GM19438 (cell line): ENCODE data around the gene POGLUT3.

Experiments
- ATAC-seq: cut with Tn5 transposase; IDR thresholded peaks from one replicate; pipeline ENCODE4 v1.9.1; 2021; ENCODE audit warnings: low read depth; ENCODE audit not compliant: unreplicated experiment

Gene POGLUT3

DNA sequence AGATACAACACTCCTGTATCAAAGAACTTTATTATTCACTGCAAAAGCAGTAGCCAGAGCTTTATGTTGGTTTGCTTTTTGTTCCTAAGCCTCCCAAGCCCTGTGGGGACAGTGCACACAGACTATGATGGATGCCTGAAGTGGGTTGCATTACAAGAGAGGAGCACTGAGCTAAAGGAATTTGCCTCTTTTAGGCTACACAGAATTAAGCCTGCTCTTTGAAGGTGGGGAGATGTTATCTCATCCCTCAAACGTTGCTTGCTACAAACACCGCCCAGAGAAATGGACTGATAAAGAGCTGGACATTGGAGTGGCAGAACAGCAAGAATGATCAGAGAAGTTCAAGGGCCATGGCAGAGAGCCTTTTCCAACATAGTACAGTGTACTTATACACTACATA lies 2.5 kb upstream of the POGLUT3 start:
- ATAC-seq: no peak

DNA sequence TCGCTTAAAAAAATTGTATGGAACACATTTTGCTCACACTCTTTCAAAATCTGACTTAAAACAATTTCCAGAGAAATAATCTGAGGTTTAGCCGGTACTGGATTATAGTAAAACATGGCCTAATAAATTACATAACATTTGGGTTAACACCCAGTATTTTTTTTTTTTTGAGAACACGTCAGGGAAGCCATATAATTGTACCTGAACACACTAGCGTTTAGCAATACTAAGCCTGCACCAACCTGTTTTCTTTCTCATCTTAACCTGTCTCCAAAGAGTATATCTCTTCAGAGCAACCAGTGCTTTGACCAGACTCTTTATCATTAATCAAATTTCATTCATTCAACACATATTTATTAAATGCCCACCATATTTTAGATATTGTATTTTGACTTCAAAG lies 2.0 kb upstream of the POGLUT3 start:
- no peak for ATAC-seq

DNA sequence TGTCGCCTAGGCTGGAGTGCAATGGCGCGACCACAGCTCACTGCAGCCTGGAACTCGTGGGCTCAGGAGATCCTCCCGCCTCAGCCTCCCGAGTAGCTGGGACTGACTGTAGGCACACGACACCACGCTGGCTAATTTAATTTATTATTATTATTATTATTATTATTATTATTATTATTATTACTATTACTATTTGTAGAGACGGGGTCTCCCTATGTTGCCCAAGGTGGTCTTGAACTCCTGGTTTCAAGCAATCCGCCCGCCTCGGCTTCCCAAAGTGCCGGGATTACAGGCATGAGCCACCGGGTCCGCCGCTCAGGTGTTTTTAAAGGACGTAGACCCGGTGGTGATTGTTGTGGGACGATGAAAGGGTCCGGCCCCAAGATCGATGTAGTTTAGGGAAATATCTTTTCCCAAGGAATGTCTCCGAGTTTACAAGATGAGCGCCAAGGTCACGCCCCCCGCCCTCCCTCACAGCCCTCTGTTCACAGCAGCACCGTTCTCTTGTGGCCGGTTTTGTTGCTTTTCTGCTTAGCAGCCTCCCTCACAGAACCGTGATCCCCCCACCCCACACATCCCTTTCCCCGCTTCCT lies 728 bp upstream of the POGLUT3 start:
- ATAC-seq: no peak

DNA sequence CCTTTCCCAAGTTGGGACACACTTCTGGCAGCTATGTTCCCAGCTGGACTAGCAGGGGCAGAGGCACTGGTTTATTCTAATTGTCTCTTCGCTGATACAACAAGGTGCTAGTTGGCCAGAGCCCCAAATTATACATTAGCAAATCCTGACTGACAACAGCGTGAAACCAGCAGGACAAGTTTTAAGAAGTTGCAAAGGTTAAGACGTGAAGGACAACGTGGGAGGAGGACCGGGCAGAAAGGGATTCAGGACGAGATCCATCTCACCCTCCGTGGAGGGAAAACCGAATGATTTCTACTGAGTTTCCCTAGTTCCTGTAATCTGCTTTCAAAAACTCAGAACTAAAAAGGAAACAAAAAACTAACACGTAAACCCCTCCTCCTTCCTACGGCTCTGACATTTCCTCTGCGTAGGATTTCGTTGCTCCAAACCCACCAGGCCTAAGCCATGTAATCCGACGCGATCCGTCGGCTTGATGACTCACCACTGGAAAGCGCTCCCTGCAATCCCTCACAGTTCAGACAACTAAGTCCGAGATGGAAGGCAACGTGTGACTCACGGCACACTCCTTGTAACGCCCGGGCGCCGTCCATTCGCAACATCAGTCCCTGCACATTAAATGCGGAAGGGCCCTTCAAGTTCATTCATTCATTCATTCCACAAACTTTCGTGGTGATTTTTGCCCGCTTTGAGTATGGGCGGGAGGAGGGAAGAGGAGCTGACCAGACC lies 703 bp downstream of the POGLUT3 start:
- peak; percentile 61 for ATAC-seq

DNA sequence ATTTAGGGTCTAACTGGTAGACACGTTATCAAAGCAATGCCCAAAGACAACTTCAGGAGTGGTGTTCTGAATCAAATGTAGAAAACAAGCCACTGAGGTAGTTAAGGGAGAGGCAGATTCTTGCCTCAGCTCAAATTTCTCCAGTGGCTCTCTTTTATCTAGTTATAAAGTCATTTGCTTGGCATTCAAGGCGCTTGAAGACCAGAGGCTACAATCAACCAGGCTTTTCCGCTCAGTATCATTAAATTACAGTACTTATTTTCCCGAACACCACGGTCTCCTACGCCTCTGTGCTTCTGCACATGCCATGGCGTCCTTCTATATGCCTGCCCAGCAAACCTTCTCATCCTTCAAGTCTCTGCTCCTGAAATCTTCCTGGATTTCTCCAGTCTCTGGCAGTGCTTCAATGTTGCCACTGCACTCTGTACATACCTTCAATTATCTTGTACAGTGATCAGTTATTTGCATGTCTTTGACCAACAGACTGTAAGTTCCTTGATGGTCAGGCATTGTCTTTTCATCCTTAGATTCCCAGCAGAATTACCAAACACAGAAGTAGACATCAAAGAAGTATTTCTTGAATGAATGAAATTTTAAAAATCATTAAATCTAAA lies 1.4 kb downstream of the POGLUT3 start:
- ATAC-seq: no peak

DNA sequence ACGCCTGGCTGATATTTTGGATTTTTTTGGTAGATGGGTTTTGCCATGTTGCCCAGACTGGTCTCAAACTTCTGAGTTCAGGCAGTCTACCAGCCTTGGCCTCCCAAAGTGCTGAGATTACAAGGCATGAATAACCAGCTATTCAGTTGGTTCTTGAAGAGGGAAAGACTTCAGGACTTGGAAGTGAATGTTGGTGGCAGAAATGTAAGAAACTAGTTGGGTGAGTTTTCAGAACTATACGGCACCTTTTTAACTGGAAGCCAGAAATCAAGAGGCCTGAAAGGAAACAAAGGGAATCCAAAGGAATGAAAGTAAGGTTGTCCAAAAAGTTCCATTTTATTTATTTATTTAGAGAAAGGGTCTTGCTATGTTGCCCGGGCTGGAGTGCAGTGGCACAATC lies 2.9 kb downstream of the POGLUT3 start:
- no peak for ATAC-seq

DNA sequence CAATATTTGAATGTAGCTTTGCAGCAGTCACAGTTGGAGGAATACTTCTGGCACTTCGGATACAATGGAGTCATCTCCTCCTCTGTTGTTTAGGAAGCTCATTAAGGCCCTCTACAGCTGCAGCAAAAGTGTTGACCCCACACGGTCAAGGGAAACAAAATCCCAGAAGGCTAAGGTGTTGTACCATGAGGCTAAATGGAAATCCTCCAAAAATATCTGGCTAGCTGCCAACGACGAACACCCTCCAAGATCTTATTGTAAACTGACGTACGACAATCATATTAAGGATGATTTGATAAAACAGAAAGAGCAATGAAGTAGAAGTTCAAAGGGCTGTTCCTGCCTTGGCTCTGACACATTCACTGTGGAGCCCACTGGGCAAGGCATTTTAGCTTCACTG lies 4.0 kb downstream of the POGLUT3 start:
- no peak for ATAC-seq

DNA sequence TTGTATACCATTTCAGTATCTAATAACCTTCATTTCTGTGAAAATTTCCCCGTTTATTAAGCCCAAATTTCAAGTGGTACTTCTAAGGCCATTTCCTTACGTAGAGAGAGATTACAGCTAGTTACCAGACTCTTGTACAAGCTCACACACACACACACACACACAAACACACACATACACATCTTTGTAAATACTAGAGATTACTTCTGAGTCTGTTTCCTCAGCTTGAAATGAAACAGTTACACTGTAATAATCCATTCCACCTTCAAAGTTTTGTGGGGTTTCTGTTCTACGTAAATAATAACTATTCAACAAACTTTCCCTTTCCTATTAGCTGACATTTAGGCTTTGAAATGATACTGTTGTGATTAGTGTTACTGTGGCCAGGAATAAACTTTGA lies 6.2 kb downstream of the POGLUT3 start:
- ATAC-seq: no peak

DNA sequence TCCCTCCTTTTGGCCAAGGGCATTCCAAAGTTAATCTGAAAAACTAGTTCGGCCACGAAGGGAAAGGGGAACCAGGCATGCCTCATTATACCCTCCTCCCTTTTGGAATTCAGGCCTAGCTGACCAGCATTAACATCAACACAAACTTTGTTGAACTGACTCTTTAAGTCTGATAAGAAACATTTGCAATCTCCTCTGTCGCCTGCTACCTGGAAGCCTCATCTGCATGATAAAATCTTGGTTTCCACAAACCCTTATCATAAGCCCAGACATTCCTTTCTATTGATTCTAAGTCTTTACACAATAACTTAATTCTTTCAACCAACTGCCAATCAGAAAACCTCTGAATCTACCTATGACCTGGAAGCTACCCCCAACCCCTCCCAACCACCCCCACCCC lies 11.4 kb downstream of the POGLUT3 start:
- no peak for ATAC-seq

DNA sequence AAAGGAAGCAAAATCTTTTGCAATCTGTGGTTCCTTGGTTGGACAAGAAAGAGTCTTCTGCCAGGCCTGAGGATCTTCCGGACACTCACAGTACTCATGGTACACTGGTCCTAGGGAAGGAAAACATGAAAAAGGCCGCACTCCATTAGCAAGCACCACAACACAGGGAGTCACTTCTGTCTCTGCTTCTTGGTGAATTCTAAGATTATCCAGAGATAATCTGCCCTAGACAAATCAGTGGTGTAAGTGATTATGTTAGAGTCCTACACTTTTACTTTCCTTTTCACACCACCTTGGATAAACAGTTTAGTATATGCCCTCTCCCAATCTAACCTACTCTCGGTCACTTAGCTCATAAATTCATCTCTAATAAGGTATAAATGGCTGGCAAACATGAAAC lies 11.9 kb downstream of the POGLUT3 start:
- no peak for ATAC-seq

DNA sequence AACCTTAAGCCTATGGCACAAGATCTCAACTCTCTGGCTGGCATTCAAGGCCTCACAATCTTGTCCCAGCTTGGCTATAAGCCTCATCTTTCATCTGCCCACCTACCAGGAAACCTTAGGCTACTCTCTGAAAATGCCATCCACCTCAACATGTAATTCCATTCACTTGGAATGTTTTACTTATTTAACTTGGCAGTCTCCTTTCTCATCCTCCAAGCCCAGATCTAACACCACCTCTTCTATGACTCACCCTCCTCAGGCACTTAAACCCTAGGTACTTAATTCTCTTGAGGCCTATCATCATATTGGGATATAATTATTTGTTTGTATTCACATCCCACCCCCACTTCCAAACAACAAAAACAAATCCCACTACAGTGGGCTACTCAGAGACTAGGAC lies 15.0 kb downstream of the POGLUT3 start:
- ATAC-seq: no peak

DNA sequence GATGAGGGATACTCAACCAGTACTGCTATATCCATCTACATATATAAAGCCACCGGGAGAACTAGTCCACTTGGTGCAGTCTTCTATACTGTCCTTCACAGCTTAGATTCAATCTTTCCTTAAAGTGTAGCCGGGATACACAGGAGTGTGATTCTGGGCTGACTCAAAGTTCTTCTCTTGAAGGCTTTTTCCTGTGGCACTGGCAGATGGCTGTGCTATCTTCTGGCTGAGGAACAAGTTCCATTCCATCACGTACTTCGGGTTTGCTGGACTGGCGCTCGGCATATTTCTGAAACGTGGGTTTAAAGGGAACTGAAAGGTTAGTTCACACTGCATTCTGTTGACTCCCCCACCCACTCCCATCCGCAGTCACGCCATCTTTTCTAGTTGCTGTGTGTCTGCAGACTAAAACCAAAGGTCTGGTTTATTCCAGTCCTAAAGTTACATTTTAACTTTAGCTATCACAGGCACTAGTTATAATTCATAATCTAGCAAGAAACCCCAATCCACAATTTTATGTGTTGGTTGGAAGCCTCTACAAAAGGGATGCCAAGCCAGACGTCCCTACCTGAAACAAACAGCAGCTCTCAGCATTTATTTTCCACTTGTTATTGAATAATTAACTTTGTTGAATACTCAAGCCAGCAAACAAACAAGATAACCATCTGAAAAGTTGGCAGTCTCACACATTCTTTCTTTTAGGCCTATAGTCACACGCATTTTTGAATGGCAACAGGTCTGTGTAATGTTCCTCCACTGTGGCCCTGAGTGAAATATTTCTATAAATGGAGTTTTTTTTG lies 23.3 kb downstream of the POGLUT3 start:
- ATAC-seq: no peak

DNA sequence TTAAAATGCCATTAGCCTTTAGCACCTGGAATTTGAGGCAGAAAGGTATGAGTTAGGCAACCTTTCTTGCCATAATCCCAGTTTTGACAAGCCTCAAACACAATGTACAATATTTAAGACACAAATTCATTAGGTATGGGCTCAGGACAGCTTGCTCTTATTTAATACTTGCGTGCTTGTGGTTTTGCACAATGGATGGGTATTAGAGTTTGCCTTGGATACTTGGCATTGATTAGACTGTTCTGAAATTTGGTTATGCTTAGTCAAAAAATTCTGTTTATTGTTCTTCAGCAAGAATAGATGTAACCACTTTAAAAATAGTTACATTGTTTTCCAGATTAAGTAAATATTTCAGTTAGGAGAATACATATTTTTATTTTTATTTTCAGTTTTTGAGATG lies 25.5 kb downstream of the POGLUT3 start:
- ATAC-seq: no peak

DNA sequence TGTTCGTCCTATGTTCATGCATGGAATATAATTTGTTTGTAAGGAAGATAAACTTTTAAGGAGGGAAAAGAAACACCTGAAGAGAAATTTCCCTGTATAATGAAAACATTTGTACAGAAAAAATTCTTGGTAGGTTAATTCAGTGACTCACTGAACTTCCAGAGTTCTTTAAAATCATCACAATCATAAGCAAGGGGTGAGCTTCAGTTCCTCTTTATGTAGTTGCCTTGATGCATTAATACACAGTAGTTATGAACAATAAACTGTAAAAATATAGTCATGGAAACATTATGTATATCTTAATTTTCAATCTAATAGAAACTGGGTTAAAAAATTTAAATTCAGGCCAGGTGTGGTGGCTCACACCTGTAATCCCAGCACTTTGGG lies 29.7 kb downstream of the POGLUT3 start:
- ATAC-seq: no peak

DNA sequence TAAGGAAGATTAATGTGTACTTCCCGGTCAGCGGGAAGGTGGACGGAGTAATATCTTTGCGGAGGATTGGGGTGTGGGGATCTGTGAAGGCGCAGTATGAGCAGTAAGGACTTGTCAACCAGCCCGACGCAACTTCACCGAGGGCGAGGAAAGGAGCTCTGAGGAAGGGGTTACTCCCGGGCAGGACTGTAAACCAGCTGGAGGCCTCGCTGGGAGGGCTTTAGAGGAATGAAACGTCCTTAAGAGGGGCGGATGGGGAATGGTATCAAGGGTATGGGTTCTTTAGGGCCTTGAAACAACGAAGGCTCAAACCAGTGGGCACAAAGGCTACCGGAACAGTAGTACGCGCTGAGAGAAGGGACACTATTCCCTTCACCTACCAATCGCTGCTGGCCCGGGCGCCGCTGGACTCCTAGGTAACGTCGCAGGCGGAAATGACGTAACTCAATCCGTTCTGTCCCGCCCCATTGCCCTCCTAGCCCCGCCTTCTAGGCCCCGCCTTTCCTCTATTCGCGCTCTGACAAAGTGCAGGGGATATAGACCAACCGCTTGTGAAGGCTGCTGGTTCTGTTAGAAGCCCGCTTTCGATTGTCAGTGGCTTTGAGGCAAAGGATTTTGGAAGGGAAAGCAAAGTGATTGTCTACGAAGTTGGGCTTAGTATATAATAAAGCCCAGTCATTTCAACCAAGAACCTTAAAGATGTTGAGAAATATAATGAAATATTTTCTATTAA lies 30.9 kb downstream of the POGLUT3 start, which contains the start of gene C11orf65:
TSS of gene C11orf65 (minus strand) at position 439 of the 733 bp plus-strand sequence. CDS start 5,970 bp downstream, outside the sequence.
- ATAC-seq: peak; percentile 99

DNA sequence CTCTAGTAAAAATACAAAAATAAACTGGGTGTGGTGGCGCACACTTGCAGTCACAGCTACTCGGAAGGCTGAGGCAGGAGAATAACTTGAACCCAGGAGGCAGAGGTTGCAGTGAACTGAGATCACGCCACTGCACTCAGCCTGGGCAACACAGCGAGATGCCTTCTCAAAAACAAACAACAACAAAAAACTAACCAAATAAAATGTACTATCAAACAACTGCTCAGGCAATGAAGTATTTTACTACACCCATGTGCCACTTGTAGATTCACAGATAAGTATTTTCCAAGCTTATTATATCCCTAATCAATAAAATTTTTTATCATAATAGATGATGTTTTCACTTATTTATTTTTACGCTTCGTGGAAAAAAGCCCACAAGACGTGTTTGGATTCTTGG lies 31.8 kb downstream of the POGLUT3 start:
- ATAC-seq: no peak

DNA sequence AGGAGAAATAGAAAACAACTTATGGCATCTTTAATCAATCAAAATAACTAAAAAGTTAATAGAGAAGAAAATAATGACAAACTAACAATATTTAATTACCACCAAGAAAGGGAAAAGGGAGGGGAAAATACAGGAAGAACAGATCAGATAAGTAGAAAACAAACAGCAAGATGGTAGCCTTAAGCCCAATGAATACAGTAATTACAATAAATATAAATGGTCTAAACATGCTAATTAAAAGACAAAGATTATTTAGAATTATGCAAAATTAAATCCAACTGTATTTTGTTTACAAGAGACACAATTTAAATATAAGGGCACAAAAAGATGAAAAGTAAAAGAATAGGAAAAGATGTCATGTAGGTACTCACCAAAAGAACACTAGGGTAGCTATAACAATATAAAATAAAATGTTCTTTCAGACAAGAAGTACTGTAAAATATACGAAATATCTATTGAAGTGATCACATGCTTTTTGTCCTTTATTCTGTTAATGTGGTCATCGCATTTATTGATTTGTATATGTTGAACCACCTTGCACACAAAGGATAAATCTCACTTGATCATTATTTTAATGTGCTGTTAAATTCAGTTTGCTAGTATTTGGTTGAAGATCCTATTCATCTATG lies 44.9 kb downstream of the POGLUT3 start:
- no peak for ATAC-seq
